Dermis microvascular lymphatic vessel endothelial cell (primary cell): ENCODE measurements around the gene ING5. TPM values are rescaled to one million over a fixed set of nuclear protein-coding genes. Genes with fewer than 3 reads are reported as not detected.

Experiments
- DNase-seq, 2 donors: peaks; one replicate each; pipeline versions ENCODE4 v3.0.0 to v3.0.0-alpha.2; 2010; ENCODE audit warnings: low read depth in 2 of 2
- total RNA-seq: library from RNA; depleted of rRNA; stranded (reverse); fragments of >200 nt; gene quantifications from 2 replicates; pipeline ENCODE4 v1.2.1, GENCODE V29; 2014

The ING5 gene
- total RNA-seq, 1 donor from 2014 or later = 16.7 TPM

GRCh38 chr2:241760301-241760771, 58.5 kb downstream of the ING5 start:
- no peak for DNase-seq

DNA sequence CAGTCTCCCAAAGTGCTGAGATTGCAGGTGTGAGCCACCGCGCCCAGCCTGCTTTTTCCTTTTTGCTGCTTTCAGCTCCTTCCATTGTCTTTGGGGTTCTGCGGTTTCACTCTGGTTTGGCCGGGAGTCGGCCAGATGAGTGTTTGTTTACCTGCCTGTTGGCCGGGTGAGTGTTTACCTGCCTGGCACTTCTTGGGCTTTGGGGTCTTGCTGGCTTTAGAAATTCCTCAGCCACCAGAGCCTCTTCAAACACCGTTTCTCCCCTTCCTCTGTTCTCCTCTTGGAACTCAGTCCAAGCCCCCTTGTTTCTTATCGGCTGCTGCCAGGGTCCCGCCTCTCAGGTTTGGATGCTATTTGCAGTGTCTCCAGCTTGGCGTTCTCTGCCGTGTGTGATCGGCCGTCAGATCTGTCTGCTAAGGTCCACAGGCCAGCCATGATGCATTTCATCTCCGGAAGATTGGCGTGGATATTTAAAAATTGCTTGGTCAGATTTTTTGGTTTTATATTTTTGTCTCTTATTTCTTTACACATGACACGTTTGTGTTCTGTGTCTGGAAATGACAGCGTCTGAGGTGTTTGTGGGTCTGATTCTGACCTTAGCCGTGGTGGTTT, 60.6 kb downstream of the ING5 start:
- DNase-seq = no peak

GRCh38 chr2:241762933-241763369, 61.1 kb downstream of the ING5 start:
- no peak for DNase-seq

GRCh38 chr2:241763551-241764274, 61.9 kb downstream of the ING5 start:
- DNase-seq = no peak

GRCh38 chr2:241764275-241765241, 62.7 kb downstream of the ING5 start:
- no peak for DNase-seq

GRCh38 chr2:241767464-241768250, 65.8 kb downstream of the ING5 start:
- no peak for DNase-seq

- DNase-seq = no peak
Observed at GRCh38 chr2:241768251-241768711, 66.4 kb downstream of the ING5 start.

DNA sequence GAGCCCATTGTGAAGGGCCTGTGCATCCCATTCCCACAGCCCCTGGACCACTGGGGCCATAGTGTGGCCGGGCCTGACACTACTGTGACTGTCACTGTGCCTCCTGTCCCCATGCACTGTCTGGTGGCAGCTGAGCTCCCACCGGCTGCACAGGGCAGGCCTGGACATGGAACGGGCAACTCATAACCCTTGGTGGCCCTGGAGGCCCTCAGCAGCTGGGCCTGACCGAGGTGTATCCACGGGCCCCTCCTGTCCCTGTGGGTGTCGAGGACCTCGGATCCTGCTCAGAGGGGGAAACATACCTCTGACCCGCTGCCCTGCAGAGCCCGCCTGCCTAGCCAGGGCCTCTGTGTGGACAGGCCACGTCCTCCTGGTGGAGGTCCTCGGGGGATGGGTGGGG, 67.0 kb downstream of the ING5 start:
- no peak for DNase-seq

DNA sequence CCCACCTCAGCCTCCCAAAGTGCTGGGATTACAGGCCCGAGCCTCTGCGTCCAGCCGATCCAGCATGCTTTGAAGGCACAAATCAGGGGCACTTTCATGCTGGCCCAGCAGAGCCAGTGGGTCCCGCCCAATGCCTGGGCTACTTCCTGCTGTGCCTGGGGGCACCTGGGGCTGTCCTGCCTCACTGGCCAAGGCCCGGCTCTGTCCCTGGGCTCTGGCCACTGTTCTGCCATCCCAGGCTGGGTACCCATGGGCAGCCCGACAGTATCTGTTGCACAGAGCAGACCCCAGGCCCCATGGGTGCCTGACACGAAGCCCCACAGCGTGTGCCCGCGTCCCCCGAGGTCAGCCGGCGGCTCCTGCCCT, 68.0 kb downstream of the ING5 start:
- DNase-seq = no peak

DNA sequence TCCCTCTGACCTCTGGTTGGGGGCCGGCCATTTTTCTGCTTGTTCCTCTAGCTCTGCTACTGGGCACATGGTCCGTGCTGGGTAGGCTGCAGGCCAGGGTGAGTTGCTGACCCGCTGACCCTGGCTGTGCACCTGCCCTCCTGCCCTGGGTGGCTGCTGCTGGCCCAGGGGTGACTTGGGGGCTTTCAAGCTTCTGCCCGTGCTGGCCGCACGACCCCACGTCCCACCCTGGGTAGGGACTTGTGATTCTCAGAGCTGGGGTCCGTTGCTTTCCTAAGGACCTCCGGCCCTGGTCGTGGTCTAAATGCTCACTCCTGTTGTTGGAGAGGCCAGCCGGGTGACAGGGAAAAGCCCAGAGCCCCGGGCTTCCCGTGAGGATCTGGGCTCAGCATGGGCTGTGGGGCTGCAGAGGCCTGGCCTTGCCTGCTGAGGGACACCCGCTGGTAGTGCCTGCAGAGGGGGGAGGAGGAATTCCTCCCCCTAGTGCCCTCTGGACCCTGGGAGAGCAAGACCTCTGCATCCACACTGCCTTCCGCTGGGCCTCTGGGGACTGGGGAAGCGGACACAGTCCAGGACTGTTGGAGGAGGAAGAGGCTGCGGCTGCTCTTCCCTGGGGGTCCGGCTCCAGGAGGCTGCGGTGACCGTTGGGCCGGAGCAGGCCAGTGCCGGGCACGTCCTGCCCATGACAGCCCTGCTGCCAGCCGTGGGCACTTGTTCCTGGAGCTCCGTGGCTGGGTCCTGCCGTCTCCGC, 68.5 kb downstream of the ING5 start:
- no peak for DNase-seq

- no peak for DNase-seq
Observed at GRCh38 chr2:241770936-241771285, 69.1 kb downstream of the ING5 start.

DNA sequence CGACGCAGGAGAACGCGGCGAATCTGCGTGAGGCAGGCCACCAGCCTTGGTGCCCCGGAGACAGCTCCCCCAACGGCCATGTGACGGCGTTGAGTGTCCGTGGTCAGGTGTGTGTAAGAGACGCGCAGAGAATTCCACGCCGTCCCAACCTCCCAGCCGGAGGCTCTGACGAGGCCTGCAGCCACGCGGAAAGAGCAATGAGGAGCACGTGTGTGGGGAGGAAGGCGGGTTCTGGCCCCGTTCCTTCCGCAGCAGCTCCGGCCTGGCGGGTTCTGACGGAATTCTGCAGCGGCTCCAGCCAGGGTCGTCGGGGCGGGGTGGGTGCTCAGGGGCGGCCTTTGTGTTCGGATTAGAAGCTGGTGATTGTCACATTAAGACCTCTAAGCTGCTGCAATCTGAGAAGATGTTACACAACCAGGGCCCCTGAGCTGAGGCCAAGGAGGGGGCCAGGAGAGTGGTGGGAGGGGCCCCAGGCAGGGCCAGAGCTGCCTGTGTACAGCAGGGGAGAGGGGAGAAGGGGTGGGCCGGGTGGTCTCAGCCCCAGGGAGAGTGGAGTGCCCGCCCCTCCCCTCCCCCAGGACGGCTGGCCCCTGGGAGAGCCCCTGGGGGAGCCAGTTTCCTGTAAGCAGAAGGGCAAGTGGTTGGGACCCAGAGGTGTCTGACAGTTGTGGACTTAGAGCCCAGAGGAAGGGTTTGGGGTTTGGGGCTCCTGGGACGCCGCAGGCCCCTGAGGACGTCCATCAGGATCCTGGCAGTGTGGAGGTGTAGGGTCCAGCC, 69.6 kb downstream of the ING5 start:
- DNase-seq = no peak

GRCh38 chr2:241772063-241772499, 70.2 kb downstream of the ING5 start:
- no peak for DNase-seq

DNA sequence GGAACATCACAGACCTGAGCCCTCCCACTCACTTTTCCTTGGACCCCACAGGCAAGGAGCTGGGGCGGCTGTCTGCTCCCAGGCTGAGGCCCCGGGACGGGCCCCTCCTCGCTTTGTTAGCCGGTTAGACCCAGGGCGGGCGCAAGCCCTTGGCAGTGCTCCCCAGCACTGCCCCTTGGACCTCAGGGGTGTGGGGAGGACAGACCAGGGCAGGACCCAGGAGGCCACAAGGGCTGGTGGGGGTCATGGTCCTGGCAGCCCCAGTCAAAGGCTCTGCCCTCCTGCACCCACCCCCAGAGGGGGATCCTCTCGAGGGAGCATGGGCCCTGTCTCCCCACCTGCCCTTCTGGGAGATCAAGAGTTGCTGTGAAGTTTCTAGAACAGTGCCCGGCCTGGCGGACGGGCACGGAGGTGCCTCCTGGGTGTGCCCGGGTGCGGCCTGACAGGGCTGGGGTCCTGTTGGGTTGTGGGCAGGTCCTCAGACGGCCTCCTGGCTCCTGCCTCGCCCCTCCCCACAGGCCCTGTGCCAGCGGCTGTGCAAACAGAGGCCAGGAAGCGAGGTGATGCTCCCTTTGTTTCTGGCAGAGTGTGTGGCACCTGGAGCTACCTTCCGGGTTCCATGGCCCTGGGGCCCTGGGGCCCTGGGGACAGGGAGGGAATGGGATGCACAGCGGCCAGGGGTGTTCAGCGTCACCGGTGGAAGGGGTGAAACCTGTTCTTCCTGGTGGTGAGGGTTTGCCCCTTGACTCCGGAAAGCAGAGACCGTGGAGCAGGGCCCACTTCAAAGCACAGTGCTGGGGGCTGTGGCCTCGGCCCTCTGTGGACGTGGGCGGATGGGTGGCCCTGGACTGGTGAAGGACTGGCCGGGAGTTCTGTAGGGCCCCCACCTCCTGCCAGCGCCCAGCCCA, 71.9 kb downstream of the ING5 start:
- DNase-seq = peak in 1 of 2 donors; percentile 24

GRCh38 chr2:241774419-241775222, 72.8 kb downstream of the ING5 start:
- DNase-seq = peak in 1 of 2 donors; percentile 15

GRCh38 chr2:241775223-241776177, 73.7 kb downstream of the ING5 start:
- DNase-seq = no peak
